Activated naive CD4-positive, alpha-beta T cell treated with anti-CD3 and anti-CD28 coated beads for 36 hours (primary cell): ENCODE results near the gene C4orf50. TPM values are rescaled to one million over a fixed set of nuclear protein-coding genes. Genes with fewer than 3 reads are reported as not detected.

Source experiments
- CTCF ChIA-PET: fragments of 350-600 bp; sonication (Branson Sonifier 250); formaldehyde crosslinking; loops from one replicate; lab custom pipeline; 2021; ENCODE audit warnings: antibody characterized with exemption; lab: Charles Lee
- DNase-seq: peaks from one replicate; pipeline ENCODE4 v3.0.0-alpha.2; 2020
- H3K27ac Mint-ChIP-seq: one replicate; pipeline ENCODE4 v1.8.0; 2021; ENCODE audit warnings: mild to moderate bottlenecking, mixed read lengths
- H3K27me3 Mint-ChIP-seq: one replicate; pipeline ENCODE4 v1.8.0; 2021; ENCODE audit warnings: low read depth, mixed read lengths
- H3K36me3 Mint-ChIP-seq: one replicate; pipeline ENCODE4 v1.8.0; 2021; ENCODE audit warnings: low read depth, mixed read lengths
- H3K4me1 Mint-ChIP-seq: one replicate; pipeline ENCODE4 v1.8.0; 2021; ENCODE audit warnings: low read depth, mixed read lengths
- H3K4me3 Mint-ChIP-seq: one replicate; pipeline ENCODE4 v1.8.0; 2021; ENCODE audit warnings: mild to moderate bottlenecking, moderate library complexity, mixed read lengths
- H3K9me3 Mint-ChIP-seq: one replicate; pipeline ENCODE4 v1.8.0; 2021; ENCODE audit warnings: mixed read lengths
- intact Hi-C: fragments of 100-400 bp; cut with micrococcal nuclease; formaldehyde crosslinking; loops from one replicate; pipeline ENCODE4 v1.15.1; 2023
- total RNA-seq, 2 experiments: library from RNA; stranded (reverse); gene quantifications; one replicate each; pipeline ENCODE4 v1.2.3, GENCODE V29; 2021

The C4orf50 gene
- total RNA-seq, 2 experiments from 2014 or later, result not detected

- Mint-ChIP-seq H3K27me3 (peaks cover 16% of the 10 kb centered on the region), H3K4me1 (no peaks in the 10 kb centered on the region), H3K36me3 (peaks cover 1% of the 10 kb centered on the region), H3K9me3 (peaks cover 17% of the 10 kb centered on the region), H3K27ac (no peak overlapping the region), H3K4me3 (no peak overlapping the region)
- DNase-seq, result no peak
- CTCF ChIA-PET, result interaction anchor here (0.5 to 1.0 kb wide), 2 partner anchors 15 to 170 kb away, joined by 3 to 4 read pairs; no protein-coding TSS in a partner anchor
- intact Hi-C loops, result no loop called here
Observed at GRCh38 chr4:5982156-5982973, 35.9 kb downstream of the C4orf50 start.

- DNase-seq, result no peak
- Mint-ChIP-seq H3K27me3 (peaks cover 16% of the 10 kb centered on the region), H3K4me3 (no peak overlapping the region), H3K9me3 (peaks cover 17% of the 10 kb centered on the region), H3K4me1 (no peaks in the 10 kb centered on the region), H3K36me3 (peaks cover 1% of the 10 kb centered on the region), H3K27ac (no peak overlapping the region)
- CTCF ChIA-PET, result interaction anchor here (0.8 kb wide), 1 partner anchor 20 kb away, joined by 3 read pairs; no protein-coding TSS in a partner anchor
- intact Hi-C loops, result no loop called here
Observed at GRCh38 chr4:5980436-5981155, 37.6 kb downstream of the C4orf50 start.

- intact Hi-C loops, result loop anchor here (5.0 kb wide), 1 partner anchor 158 kb away; no protein-coding TSS in a partner anchor
- CTCF ChIA-PET, result no interaction called here
- peaks cover 16% of the 10 kb centered on the region for H3K9me3 Mint-ChIP-seq
- H3K27ac Mint-ChIP-seq, result no peak overlapping the region
- peaks cover 16% of the 10 kb centered on the region for H3K27me3 Mint-ChIP-seq
- peak; percentile 11 for DNase-seq
- H3K4me3 Mint-ChIP-seq, result no peak overlapping the region
- no peaks in the 10 kb centered on the region for H3K4me1 Mint-ChIP-seq
- peaks cover 1% of the 10 kb centered on the region for H3K36me3 Mint-ChIP-seq
Observed at GRCh38 chr4:5979981-5980380, 38.2 kb downstream of the C4orf50 start.

- DNase-seq, result no peak
- no peaks in the 10 kb centered on the region for H3K4me1 Mint-ChIP-seq
- intact Hi-C loops, result loop anchor here (5.0 kb wide), 1 partner anchor 155 kb away; no protein-coding TSS in a partner anchor
- H3K9me3 Mint-ChIP-seq, result no peaks in the 10 kb centered on the region
- no peak overlapping the region for H3K4me3 Mint-ChIP-seq
- H3K27ac Mint-ChIP-seq, result no peak overlapping the region
- CTCF ChIA-PET, result no interaction called here
- no peaks in the 10 kb centered on the region for H3K36me3 Mint-ChIP-seq
- H3K27me3 Mint-ChIP-seq, result peaks cover 12% of the 10 kb centered on the region
Observed at GRCh38 chr4:5976921-5977320, 41.3 kb downstream of the C4orf50 start.

- CTCF ChIA-PET, result no interaction called here
- H3K36me3 Mint-ChIP-seq, result no peaks in the 10 kb centered on the region
- intact Hi-C loops, result loop anchor here (5.0 kb wide), 1 partner anchor 154 kb away; no protein-coding TSS in a partner anchor
- no peaks in the 10 kb centered on the region for H3K4me1 Mint-ChIP-seq
- H3K27ac Mint-ChIP-seq, result no peak overlapping the region
- H3K9me3 Mint-ChIP-seq, result no peaks in the 10 kb centered on the region
- H3K4me3 Mint-ChIP-seq, result no peak overlapping the region
- DNase-seq, result no peak
- peaks cover 12% of the 10 kb centered on the region for H3K27me3 Mint-ChIP-seq
Observed at GRCh38 chr4:5976431-5976830, 41.8 kb downstream of the C4orf50 start.

- Mint-ChIP-seq H3K4me1 (no peaks in the 10 kb centered on the region), H3K9me3 (no peaks in the 10 kb centered on the region), H3K36me3 (no peaks in the 10 kb centered on the region), H3K4me3 (no peak overlapping the region), H3K27ac (no peak overlapping the region), H3K27me3 (peaks cover 6% of the 10 kb centered on the region)
- DNase-seq, result no peak
- CTCF ChIA-PET, result no interaction called here
- intact Hi-C loops, result no loop called here
Observed at GRCh38 chr4:5974321-5974720, 43.9 kb downstream of the C4orf50 start.

GRCh38 chr4:5973486-5974220 is 44.6 kb downstream of the C4orf50 start:
- CTCF ChIA-PET, result no interaction called here
- Mint-ChIP-seq H3K27me3 (peaks cover 6% of the 10 kb centered on the region), H3K4me3 (no peak overlapping the region), H3K9me3 (no peaks in the 10 kb centered on the region), H3K36me3 (no peaks in the 10 kb centered on the region), H3K4me1 (no peaks in the 10 kb centered on the region), H3K27ac (no peak overlapping the region)
- no peak for DNase-seq
- intact Hi-C loops, result no loop called here

GRCh38 chr4:5973033-5973432 is 45.2 kb downstream of the C4orf50 start:
- Mint-ChIP-seq H3K36me3 (no peaks in the 10 kb centered on the region), H3K27ac (no peak overlapping the region), H3K4me3 (no peak overlapping the region), H3K4me1 (no peaks in the 10 kb centered on the region), H3K27me3 (peaks cover 6% of the 10 kb centered on the region), H3K9me3 (no peaks in the 10 kb centered on the region)
- no peak for DNase-seq
- CTCF ChIA-PET, result no interaction called here
- intact Hi-C loops, result no loop called here

GRCh38 chr4:5972571-5972970 is 45.7 kb downstream of the C4orf50 start:
- no peak overlapping the region for H3K27ac Mint-ChIP-seq
- CTCF ChIA-PET, result no interaction called here
- H3K9me3 Mint-ChIP-seq, result no peaks in the 10 kb centered on the region

GRCh38 chr4:5971078-5971450 is 47.2 kb downstream of the C4orf50 start:
- Mint-ChIP-seq H3K4me3 (no peak overlapping the region), H3K9me3 (no peaks in the 10 kb centered on the region), H3K27ac (no peak overlapping the region), H3K27me3 (peaks cover 6% of the 10 kb centered on the region), H3K36me3 (no peaks in the 10 kb centered on the region), H3K4me1 (no peaks in the 10 kb centered on the region)
- CTCF ChIA-PET, result no interaction called here
- intact Hi-C loops, result no loop called here
- DNase-seq, result no peak

More at GRCh38 chr4:5972571-5972970, 45.7 kb downstream of the C4orf50 start:
- H3K27me3 Mint-ChIP-seq, result peaks cover 6% of the 10 kb centered on the region
- intact Hi-C loops, result no loop called here
- DNase-seq, result no peak
- H3K4me3 Mint-ChIP-seq, result no peak overlapping the region
- H3K4me1 Mint-ChIP-seq, result no peaks in the 10 kb centered on the region
- no peaks in the 10 kb centered on the region for H3K36me3 Mint-ChIP-seq

GRCh38 chr4:5970381-5971077 is 47.7 kb downstream of the C4orf50 start:
- no peaks in the 10 kb centered on the region for H3K36me3 Mint-ChIP-seq
- no peak overlapping the region for H3K27ac Mint-ChIP-seq
- intact Hi-C loops, result no loop called here
- no peaks in the 10 kb centered on the region for H3K9me3 Mint-ChIP-seq
- H3K4me1 Mint-ChIP-seq, result no peaks in the 10 kb centered on the region
- no peak overlapping the region for H3K4me3 Mint-ChIP-seq
- H3K27me3 Mint-ChIP-seq, result peaks cover 6% of the 10 kb centered on the region
- no peak for DNase-seq
- CTCF ChIA-PET, result no interaction called here

GRCh38 chr4:5969777-5970176 is 48.5 kb downstream of the C4orf50 start:
- DNase-seq, result no peak
- no peak overlapping the region for H3K4me3 Mint-ChIP-seq
- CTCF ChIA-PET, result no interaction called here
- H3K27ac Mint-ChIP-seq, result no peak overlapping the region
- H3K4me1 Mint-ChIP-seq, result no peaks in the 10 kb centered on the region
- no peaks in the 10 kb centered on the region for H3K36me3 Mint-ChIP-seq
- intact Hi-C loops, result no loop called here
- no peaks in the 10 kb centered on the region for H3K9me3 Mint-ChIP-seq
- H3K27me3 Mint-ChIP-seq, result peaks cover 6% of the 10 kb centered on the region
